Neural cell (in vitro differentiated cells): ENCODE data around the gene USP36. TPM values are rescaled to one million over a fixed set of nuclear protein-coding genes. Genes with fewer than 3 reads are reported as not detected.

Experiments used
- H2AFZ ChIP-seq: fragments of 200-600, 300-800 bp; sonication (generic), shearing (Covaris generic); 2 replicates; pipeline ENCODE4 v1.6.0; 2014; ENCODE audit warnings: low read depth, mild to moderate bottlenecking, antibody characterized with exemption, low read length, moderate library complexity
- H3F3A ChIP-seq: fragments of 200-600 bp; shearing (Covaris generic); 2 replicates; pipeline ENCODE4 v1.6.1; 2016; ENCODE audit warnings: mild to moderate bottlenecking, moderate library complexity, mixed read lengths, antibody characterized with exemption, low read length; ENCODE audit not compliant: insufficient read depth, poor library complexity, severe bottlenecking
- H3K27ac ChIP-seq: fragments of 200-600, 300-800 bp; sonication (generic), shearing (Covaris generic); 2 replicates; pipeline ENCODE4 v1.5.1; 2014; ENCODE audit warnings: mild to moderate bottlenecking, low read length, moderate library complexity
- H3K27me3 ChIP-seq: fragments of 300-800, 200-600 bp; sonication (generic), shearing (Covaris generic); 2 replicates; pipeline ENCODE4 v1.6.0; 2014; ENCODE audit warnings: mild to moderate bottlenecking, low read depth, low read length, moderate library complexity; ENCODE audit not compliant: insufficient read depth
- H3K36me3 ChIP-seq: fragments of 300-800, 200-600 bp; sonication (generic), shearing (Covaris generic); 2 replicates; pipeline ENCODE4 v1.5.1; 2014; ENCODE audit warnings: mild to moderate bottlenecking, antibody characterized with exemption, low read length, moderate library complexity; ENCODE audit not compliant: insufficient read depth
- H3K4me2 ChIP-seq: fragments of 300-800, 200-600 bp; sonication (generic), shearing (Covaris generic); 2 replicates; pipeline ENCODE4 v1.6.0; 2014; ENCODE audit warnings: mild to moderate bottlenecking, low read length
- H3K4me3 ChIP-seq: fragments of 300-800, 200-600 bp; sonication (generic), shearing (Covaris generic); 2 replicates; pipeline ENCODE4 v1.5.1; 2014; ENCODE audit warnings: mild to moderate bottlenecking, low read length, moderate library complexity
- H3K79me2 ChIP-seq: fragments of 200-600 bp; shearing (Covaris generic); replicated peaks from 2 replicates; pipeline ENCODE4 v1.6.0; 2014; ENCODE audit warnings: mild to moderate bottlenecking, low read length, moderate library complexity; ENCODE audit not compliant: insufficient read depth
- H3K9ac ChIP-seq: fragments of 300-800, 200-600 bp; sonication (generic), shearing (Covaris generic); 2 replicates; pipeline ENCODE4 v1.6.1; 2016; ENCODE audit warnings: mild to moderate bottlenecking, low read length, mixed read lengths
- H3K9me2 ChIP-seq: fragments of 200-600 bp; shearing (Covaris generic); 2 replicates; pipeline ENCODE4 v1.6.1; 2016; ENCODE audit warnings: mild to moderate bottlenecking, low read length, mixed read lengths; ENCODE audit not compliant: insufficient read depth
- H3K9me3 ChIP-seq: fragments of 200-600, 300-800 bp; sonication (generic), shearing (Covaris generic); 2 replicates; pipeline ENCODE4 v1.6.1; 2016; ENCODE audit warnings: mild to moderate bottlenecking, mixed run types, low read length, moderate library complexity, mixed read lengths
- H4K20me1 ChIP-seq: fragments of 200-600 bp; shearing (Covaris generic); 2 replicates; pipeline ENCODE4 v1.6.1; 2016; ENCODE audit warnings: mild to moderate bottlenecking, mixed run types; ENCODE audit not compliant: insufficient read depth
- EP300 ChIP-seq: fragments of 450-650 bp; conservative IDR thresholded peaks from 2 replicates; pipeline ENCODE4 v1.6.1; 2014; ENCODE audit warnings: antibody characterized with exemption, mild to moderate bottlenecking, moderate library complexity; ENCODE audit not compliant: poor library complexity, severe bottlenecking
- EZH2 ChIP-seq: fragments of 200-600, 300-800 bp; shearing (Covaris generic), sonication (generic); IDR thresholded peaks from 2 replicates; pipeline ENCODE4 v1.6.1; 2014; ENCODE audit warnings: antibody characterized with exemption, low read length, borderline replicate concordance, mild to moderate bottlenecking; ENCODE audit not compliant: insufficient read depth, poor library complexity, severe bottlenecking
- MXI1 ChIP-seq: fragments of 450-650 bp; conservative IDR thresholded peaks from 2 replicates; pipeline ENCODE4 v1.6.1; 2014; ENCODE audit warnings: antibody characterized with exemption, mild to moderate bottlenecking; ENCODE audit not compliant: poor library complexity, severe bottlenecking
- POLR2AphosphoS5 ChIP-seq: IDR thresholded peaks from 2 replicates; pipeline ENCODE4 v1.6.1; 2012
- RAD21 ChIP-seq: fragments of 450-650 bp; conservative IDR thresholded peaks from 2 replicates; pipeline ENCODE4 v1.6.1; 2014; ENCODE audit warnings: antibody characterized with exemption, mild to moderate bottlenecking, moderate library complexity
- SMC3 ChIP-seq: fragments of 450-650 bp; conservative IDR thresholded peaks from 2 replicates; pipeline ENCODE4 v1.6.1; 2014; ENCODE audit warnings: antibody characterized with exemption, mild to moderate bottlenecking, moderate library complexity; ENCODE audit not compliant: poor library complexity
- TAF1 ChIP-seq: IDR thresholded peaks from 2 replicates; pipeline ENCODE4 v1.6.1; 2012; ENCODE audit warnings: low read depth
- polyA plus RNA-seq: library from polyadenylated mRNA; depleted of rRNA; stranded (reverse); fragments of >200 nt; gene quantifications from 2 replicates; pipeline ENCODE4 v1.2.3, GENCODE V29; 2014
- TF ChIP-seq, protein P1 (sequence below): fragments of 450-650 bp; IDR thresholded peaks from 2 replicates; pipeline ENCODE4 v1.5.1; 2014; ENCODE audit warnings: antibody characterized with exemption, mild to moderate bottlenecking, moderate library complexity; ENCODE audit not compliant: poor library complexity, severe bottlenecking
- TF ChIP-seq, protein P2 (sequence below): IDR thresholded peaks from 2 replicates; pipeline ENCODE4 v1.6.1; 2012; ENCODE audit warnings: borderline replicate concordance

The USP36 gene
- polyA plus RNA-seq, 1 donor from 2014 or later: 14.4 TPM

DNA sequence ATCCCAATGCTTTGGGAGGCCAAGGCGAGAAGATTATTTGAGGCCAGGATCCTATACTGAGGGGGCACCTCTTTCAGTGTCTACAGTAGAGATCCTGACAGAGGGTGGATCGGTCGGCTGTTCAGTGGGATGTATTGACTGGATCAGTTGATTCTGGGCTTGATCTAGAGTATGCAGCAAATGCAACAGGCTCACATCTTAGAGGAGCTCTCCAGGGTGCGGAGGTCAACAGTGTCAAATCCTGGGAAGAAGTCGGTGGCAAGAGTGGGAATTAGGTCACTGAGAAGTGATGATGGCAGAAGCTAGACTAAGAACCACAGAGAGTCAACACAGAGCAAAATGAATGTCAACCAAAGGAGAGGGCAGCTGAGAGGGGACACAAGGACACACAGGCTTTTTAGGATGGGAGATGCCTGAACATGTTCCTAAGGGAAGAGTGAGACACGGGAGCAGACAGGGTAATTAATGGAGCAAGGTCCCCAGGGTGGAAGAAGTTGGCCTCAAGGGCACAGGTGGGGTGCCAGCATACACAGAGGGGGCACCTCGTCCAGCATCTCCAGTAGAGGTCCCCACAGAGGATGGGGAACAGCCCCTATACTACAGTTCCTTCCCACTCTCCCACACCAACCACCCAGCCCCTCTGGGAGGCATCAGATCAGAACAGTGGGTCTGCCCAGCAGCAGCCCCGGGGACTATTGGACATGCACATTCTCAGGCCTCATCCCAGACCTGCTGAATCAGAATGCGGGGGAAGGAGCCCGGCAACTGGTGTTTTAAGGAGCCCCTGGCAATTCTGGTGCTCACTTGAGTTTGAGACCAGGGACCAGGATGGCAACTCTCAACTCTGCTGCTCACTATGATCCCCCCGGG, 48.5 kb downstream of the USP36 start:
- Histone ChIP-seq H3K4me2 (no peak overlapping the region), H3K27ac (no peak overlapping the region), H3K9me2 (no peaks in the 10 kb centered on the region), H3K27me3 (no peaks in the 10 kb centered on the region), H2AFZ (no peak overlapping the region), H3K9me3 (no peaks in the 10 kb centered on the region), H3K9ac (no peak overlapping the region), H4K20me1 (no peaks in the 10 kb centered on the region), H3K79me2 (no peaks in the 10 kb centered on the region), H3K4me3 (no peak overlapping the region), H3F3A (no peaks in the 10 kb centered on the region), H3K36me3 (no peaks in the 10 kb centered on the region)
- TF ChIP-seq POLR2AphosphoS5: no peak
- no peak for TF ChIP-seq MXI1
- TF ChIP-seq, protein P1, sequence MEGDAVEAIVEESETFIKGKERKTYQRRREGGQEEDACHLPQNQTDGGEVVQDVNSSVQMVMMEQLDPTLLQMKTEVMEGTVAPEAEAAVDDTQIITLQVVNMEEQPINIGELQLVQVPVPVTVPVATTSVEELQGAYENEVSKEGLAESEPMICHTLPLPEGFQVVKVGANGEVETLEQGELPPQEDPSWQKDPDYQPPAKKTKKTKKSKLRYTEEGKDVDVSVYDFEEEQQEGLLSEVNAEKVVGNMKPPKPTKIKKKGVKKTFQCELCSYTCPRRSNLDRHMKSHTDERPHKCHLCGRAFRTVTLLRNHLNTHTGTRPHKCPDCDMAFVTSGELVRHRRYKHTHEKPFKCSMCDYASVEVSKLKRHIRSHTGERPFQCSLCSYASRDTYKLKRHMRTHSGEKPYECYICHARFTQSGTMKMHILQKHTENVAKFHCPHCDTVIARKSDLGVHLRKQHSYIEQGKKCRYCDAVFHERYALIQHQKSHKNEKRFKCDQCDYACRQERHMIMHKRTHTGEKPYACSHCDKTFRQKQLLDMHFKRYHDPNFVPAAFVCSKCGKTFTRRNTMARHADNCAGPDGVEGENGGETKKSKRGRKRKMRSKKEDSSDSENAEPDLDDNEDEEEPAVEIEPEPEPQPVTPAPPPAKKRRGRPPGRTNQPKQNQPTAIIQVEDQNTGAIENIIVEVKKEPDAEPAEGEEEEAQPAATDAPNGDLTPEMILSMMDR: no peak
- TF ChIP-seq EZH2: no peak
- TF ChIP-seq TAF1: no peak
- no peak for TF ChIP-seq RAD21
- TF ChIP-seq SMC3: no peak
- no peak for TF ChIP-seq EP300
- TF ChIP-seq, protein P2, sequence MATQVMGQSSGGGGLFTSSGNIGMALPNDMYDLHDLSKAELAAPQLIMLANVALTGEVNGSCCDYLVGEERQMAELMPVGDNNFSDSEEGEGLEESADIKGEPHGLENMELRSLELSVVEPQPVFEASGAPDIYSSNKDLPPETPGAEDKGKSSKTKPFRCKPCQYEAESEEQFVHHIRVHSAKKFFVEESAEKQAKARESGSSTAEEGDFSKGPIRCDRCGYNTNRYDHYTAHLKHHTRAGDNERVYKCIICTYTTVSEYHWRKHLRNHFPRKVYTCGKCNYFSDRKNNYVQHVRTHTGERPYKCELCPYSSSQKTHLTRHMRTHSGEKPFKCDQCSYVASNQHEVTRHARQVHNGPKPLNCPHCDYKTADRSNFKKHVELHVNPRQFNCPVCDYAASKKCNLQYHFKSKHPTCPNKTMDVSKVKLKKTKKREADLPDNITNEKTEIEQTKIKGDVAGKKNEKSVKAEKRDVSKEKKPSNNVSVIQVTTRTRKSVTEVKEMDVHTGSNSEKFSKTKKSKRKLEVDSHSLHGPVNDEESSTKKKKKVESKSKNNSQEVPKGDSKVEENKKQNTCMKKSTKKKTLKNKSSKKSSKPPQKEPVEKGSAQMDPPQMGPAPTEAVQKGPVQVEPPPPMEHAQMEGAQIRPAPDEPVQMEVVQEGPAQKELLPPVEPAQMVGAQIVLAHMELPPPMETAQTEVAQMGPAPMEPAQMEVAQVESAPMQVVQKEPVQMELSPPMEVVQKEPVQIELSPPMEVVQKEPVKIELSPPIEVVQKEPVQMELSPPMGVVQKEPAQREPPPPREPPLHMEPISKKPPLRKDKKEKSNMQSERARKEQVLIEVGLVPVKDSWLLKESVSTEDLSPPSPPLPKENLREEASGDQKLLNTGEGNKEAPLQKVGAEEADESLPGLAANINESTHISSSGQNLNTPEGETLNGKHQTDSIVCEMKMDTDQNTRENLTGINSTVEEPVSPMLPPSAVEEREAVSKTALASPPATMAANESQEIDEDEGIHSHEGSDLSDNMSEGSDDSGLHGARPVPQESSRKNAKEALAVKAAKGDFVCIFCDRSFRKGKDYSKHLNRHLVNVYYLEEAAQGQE: no peak

DNA sequence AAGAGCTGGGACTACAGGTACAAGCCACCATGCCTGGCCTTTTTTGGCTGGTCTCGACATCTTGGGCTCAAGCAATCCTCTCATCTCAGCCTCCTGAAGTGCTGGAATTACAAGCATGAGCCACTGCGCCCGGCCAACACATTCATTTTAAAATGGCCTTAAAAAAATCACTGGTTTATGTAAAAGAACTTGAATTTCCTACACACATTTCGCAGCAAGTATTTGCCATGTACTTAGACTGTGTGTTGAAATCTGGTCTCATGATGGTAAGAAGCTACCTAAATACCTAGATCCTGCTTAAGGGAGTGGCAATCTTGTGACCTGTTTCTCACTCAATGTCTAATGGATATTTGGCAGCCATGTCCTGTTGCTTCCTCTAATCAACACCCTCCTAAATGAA, 50.1 kb downstream of the USP36 start:
- H3K27ac ChIP-seq: no peak overlapping the region
- no peaks in the 10 kb centered on the region for H3F3A ChIP-seq
- H3K79me2 ChIP-seq: no peaks in the 10 kb centered on the region
- H3K4me2 ChIP-seq: no peak overlapping the region
- TF ChIP-seq EZH2: no peak
- no peak for TF ChIP-seq EP300
- TF ChIP-seq RAD21: no peak
- no peak for TF ChIP-seq TAF1
- no peak for TF ChIP-seq SMC3
- TF ChIP-seq MXI1: no peak
- TF ChIP-seq, protein P2: no peak
- TF ChIP-seq POLR2AphosphoS5: no peak
- TF ChIP-seq, protein P1: no peak
- H3K36me3 ChIP-seq: no peaks in the 10 kb centered on the region
- H3K4me3 ChIP-seq: no peak overlapping the region
- no peak overlapping the region for H2AFZ ChIP-seq
- H3K27me3 ChIP-seq: no peaks in the 10 kb centered on the region
- H4K20me1 ChIP-seq: no peaks in the 10 kb centered on the region
- no peaks in the 10 kb centered on the region for H3K9me2 ChIP-seq
- H3K9me3 ChIP-seq: no peaks in the 10 kb centered on the region
- H3K9ac ChIP-seq: no peak overlapping the region
